Activated naive CD4-positive, alpha-beta T cell treated with anti-CD3 and anti-CD28 coated beads, Interleukin-2, amount 50 U/mL, for 24 hours (primary cell): Measurements from ENCODE around the gene INF2.
A peak's percentile ranks its signal among the peaks of the same experiment; 100 is the strongest.

ENCODE experiments used
- H3K27ac Mint-ChIP-seq: one replicate; pipeline ENCODE4 v1.8.0; 2021; ENCODE audit warnings: mild to moderate bottlenecking, mixed read lengths
- H3K27me3 Mint-ChIP-seq: one replicate; pipeline ENCODE4 v1.8.0; 2021; ENCODE audit warnings: mixed read lengths
- H3K36me3 Mint-ChIP-seq: one replicate; pipeline ENCODE4 v1.8.0; 2021; ENCODE audit warnings: mixed read lengths
- H3K4me1 Mint-ChIP-seq: one replicate; pipeline ENCODE4 v1.8.0; 2021; ENCODE audit warnings: mixed read lengths
- H3K4me3 Mint-ChIP-seq: one replicate; pipeline ENCODE4 v1.8.0; 2021; ENCODE audit warnings: mild to moderate bottlenecking, mixed read lengths
- H3K9me3 Mint-ChIP-seq: one replicate; pipeline ENCODE4 v1.8.0; 2021; ENCODE audit warnings: mixed read lengths

INF2 gene

DNA sequence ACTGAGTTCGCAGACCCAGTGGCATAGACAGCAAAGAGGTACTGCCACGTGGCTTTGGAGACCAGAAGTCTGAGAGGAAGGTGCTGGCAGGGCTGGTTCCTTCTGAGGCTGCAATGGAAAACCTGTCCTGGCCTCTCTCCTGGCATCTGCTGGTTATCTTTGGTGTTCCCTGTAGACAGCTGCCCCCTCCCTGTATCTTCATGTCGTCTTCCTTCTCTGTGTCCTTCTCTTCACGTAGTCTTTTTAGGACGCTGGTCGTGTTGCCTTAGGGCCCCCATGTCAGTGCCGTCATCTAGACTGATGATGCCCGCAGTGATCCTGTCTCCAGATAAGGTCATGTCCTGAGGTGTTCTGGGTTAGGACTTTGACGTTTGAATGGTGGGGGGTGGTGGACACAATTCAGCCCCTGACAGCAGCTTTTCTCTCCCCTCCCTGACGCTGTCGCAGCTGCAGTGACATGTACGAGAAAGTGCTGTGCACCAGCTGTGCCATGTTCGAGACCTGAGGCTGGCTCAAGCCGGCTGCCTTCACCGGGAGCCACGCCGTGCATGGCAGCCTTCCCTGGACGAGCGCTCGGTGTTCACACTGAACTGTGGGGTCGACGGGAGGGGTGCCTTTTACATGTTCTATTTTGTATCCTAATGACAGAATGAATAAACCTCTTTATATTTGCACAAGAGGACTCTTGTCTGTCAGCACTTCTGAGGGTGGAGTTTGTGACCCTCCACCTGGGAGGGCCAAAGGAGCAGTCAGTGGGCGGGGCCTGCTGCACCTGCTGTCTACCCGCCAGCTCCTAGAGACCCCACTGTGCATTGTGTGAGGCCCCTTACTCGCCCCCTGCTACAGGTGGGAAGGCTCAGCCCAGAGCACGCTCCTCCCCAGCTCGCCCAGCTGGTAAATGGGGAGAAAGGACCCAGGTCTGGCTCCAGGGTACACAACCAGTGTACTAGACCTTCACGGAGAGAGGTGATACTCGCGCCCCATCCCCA lies 69.9 kb downstream of the INF2 start:
- no peak overlapping the region for H3K27ac Mint-ChIP-seq
- no peak overlapping the region for H3K4me3 Mint-ChIP-seq
- peaks cover 27% of the 10 kb centered on the region for H3K4me1 Mint-ChIP-seq
- peaks cover 15% of the 10 kb centered on the region for H3K36me3 Mint-ChIP-seq
- H3K9me3 Mint-ChIP-seq = no peaks in the 10 kb centered on the region
- no peaks in the 10 kb centered on the region for H3K27me3 Mint-ChIP-seq

DNA sequence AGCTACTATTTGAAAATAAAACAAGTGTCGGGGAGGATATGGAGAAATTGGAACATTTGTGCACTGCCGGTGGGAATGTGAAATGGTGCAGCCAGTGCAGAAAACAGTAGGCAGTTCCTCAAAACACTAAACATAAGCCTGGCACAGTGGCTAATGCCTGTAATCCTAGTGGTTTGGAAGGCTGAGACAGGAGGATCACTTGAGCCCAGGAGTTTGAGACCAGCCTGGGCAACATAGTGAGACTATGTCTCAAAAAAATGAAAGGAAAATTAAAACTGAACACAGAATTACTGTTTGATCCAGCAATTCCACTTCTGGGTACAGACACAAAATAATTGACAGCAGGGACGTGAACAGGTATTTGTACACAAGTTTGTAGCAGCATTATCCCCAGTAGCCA lies 76.1 kb downstream of the INF2 start:
- no peaks in the 10 kb centered on the region for H3K4me1 Mint-ChIP-seq
- peaks cover 15% of the 10 kb centered on the region for H3K36me3 Mint-ChIP-seq
- no peak overlapping the region for H3K27ac Mint-ChIP-seq
- no peaks in the 10 kb centered on the region for H3K9me3 Mint-ChIP-seq
- no peak overlapping the region for H3K4me3 Mint-ChIP-seq
- H3K27me3 Mint-ChIP-seq = no peaks in the 10 kb centered on the region

DNA sequence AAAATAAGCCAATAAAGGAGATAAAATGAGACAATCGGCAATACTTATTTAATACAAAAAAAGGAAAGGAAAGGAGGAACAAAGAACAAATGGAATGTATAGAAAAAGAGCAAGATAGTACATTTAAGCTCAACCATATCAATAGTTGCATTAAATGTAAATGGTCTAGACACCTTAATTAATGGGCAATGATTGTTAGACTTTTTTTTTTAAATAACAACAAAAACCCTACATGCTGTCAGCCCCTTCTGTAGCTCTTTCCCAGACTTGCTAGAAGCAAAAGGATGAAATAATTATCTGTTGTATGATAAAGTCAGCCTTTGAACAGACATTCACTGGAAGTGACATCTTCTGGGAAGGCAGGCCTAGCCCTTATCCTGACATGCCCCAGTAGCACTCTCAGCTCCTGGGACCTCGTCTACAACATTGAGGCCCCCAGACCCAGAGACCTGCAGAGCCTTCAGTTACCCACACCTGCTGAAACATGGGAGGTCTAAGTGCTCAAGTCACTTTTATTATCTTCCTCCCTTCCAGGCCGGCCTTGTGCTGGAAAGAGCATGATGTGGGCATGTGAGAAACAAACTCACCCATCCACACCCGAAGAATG lies 76.9 kb downstream of the INF2 start:
- no peaks in the 10 kb centered on the region for H3K4me1 Mint-ChIP-seq
- H3K4me3 Mint-ChIP-seq = no peak overlapping the region
- peaks cover 10% of the 10 kb centered on the region for H3K36me3 Mint-ChIP-seq
- peak overlapping the region; percentile 51 for H3K27ac Mint-ChIP-seq
- H3K9me3 Mint-ChIP-seq = no peaks in the 10 kb centered on the region
- H3K27me3 Mint-ChIP-seq = no peaks in the 10 kb centered on the region

DNA sequence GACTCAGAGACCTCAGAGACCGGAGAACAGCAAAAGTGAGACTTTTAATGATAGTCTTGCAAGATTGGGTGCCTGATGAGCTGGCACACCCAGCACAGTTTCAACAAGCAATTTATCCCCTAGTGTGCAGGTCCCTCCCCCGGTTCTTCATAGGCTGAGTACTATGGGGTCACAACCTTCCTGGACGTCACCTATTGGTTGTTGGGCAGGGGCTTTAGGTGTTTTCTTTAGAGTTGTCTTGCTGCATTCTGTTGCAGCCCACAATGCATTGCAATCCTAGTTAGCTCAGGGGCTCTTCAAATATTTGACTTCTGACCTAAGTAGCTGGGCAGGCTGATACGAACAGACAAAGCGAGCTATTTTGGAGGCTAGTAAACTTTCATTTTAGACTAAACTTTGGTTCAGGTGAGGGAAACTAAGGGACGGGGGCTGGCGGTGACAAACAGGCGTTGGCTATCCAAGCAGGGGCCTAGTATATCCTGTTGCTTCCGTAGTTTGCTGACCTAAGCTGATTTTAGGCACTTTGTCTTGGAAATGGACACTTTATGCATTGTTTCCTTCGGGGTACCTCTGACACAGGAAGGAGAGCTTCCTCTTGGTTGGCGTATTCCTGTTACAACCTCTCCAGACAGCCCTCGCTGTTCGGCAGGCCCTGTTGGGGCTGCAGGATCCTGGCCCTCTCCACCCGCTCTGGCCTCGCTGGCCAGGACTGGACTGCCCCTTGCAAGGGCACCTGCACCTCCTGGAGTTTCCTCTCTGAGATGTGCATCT lies 77.6 kb downstream of the INF2 start:
- Mint-ChIP-seq H3K27ac (no peak overlapping the region), H3K4me3 (no peak overlapping the region), H3K9me3 (no peaks in the 10 kb centered on the region), H3K36me3 (peaks cover 9% of the 10 kb centered on the region), H3K4me1 (no peaks in the 10 kb centered on the region), H3K27me3 (no peaks in the 10 kb centered on the region)

DNA sequence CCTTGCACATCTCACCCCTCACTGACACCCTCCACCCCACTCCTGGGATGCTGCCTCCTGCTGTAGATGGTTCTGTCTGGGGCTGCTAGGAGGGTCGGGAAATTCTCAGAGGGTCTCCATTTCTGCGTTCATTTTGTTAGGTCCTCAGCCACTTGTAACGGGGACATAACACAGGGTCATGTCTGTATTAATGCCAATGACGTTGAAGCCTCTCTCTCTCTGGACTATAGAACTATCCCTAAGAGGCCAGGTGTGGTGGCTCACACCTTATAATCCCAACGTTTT lies 78.2 kb downstream of the INF2 start:
- H3K9me3 Mint-ChIP-seq = no peaks in the 10 kb centered on the region
- H3K27me3 Mint-ChIP-seq = no peaks in the 10 kb centered on the region
- no peak overlapping the region for H3K4me3 Mint-ChIP-seq
- H3K4me1 Mint-ChIP-seq = no peaks in the 10 kb centered on the region
- peaks cover 7% of the 10 kb centered on the region for H3K36me3 Mint-ChIP-seq
- H3K27ac Mint-ChIP-seq = no peak overlapping the region

DNA sequence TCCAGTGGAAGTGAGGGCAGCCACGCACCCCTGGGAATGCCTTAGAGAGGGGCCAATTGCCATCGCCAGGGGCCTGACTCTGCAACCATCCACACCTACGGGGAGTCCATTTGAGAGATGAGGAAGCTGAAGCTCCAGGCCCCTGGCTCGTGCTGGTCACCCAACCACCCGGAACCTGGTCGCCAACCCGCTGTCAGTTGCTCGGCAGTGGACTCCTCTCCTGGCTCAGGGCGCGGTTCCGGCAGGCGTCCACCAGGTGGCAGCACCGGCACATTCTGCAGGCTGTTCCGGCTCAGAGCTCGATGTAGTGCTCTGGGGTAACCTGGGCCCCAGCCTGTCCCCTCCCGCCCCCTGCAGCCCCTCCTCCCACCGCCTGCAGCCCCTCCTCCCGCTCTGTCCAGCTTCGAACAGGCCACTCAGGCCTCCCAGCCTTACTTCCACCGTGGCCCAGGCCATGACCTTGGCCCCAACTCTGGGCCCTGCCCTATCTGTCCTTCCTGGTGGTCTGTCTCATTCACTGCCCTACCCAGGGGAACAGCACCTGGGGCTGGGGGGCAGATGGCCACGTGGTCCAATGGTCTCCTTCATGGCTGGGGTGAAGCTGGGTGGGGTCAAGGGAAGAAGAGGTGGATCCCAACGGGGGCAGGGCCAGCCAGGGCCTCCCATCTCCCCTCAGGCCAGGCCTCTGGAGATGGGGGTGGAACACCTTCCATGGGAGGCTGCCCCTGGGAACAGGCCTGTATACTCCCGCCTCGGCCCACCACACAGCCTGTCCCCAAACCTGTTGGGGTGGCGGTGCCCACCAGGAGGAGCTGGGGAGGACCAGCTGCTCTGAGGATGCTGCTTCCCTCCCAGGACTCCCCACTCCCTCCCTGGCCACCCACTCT lies 79.3 kb downstream of the INF2 start:
- H3K27ac Mint-ChIP-seq = no peak overlapping the region
- H3K9me3 Mint-ChIP-seq = no peaks in the 10 kb centered on the region
- H3K4me3 Mint-ChIP-seq = no peak overlapping the region
- no peaks in the 10 kb centered on the region for H3K4me1 Mint-ChIP-seq
- no peaks in the 10 kb centered on the region for H3K27me3 Mint-ChIP-seq
- peaks cover 7% of the 10 kb centered on the region for H3K36me3 Mint-ChIP-seq

DNA sequence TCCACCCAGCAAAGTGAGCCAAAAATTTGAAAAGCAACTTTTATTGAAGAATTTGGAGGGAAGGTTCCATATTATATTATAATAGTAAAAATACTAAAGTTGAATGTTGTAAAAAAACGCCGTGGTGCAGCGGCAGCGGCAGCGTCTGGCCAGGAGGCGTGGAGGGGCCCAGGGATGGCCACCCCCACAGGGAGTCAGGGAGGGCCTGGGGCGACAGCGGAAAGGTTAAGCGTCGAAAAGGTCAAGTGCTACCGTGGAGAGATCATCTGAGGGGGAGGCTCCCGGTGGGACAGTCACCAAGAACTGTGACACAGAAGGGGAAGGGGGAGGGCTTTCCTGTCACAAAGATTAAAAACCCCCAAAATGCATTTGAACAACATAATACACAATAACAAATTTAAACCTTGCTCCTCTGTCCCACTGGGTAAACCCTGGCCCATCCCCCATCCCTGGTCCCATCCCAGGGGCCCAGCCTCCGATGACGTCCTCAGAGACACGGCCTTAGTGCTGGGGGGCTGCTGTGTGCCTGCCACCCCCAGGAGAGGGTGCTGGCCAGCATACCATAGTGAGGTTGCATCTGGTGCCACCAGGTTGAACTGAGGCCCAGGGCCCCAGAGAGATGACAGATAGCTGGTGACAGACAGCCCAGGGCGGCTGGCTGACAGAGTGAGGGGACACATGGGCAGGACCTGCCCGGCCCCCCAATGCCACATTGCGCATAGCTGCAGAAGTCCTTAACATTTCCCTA lies 80.1 kb downstream of the INF2 start:
- Mint-ChIP-seq H3K27ac (no peak overlapping the region), H3K27me3 (no peaks in the 10 kb centered on the region), H3K4me3 (no peak overlapping the region)

DNA sequence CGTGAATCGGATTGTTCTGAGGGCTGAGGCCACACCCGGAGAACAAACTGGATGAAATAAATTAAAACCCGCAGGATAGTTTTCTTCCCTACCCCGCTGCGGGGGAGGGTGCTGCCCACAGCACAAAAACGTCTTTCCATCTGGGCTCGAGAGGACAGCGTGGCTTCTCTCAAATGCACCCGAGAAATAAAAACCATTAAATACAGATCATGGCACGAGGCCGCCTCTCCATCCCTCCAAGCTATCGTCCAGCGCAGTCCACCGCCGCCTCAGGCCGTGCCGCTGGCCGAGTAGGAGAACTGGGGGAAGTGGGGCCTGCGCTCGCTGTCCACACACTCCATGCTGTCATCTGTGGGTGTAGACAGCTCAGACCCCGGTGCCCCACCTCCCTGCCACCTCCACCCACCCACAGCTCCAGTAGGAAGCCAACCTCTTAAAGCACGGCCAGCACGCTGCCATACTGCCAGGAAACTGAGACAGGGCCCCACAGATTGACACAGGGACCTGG lies 80.7 kb downstream of the INF2 start:
- Mint-ChIP-seq H3K27ac (no peak overlapping the region), H3K4me1 (no peaks in the 10 kb centered on the region), H3K9me3 (no peaks in the 10 kb centered on the region), H3K27me3 (no peaks in the 10 kb centered on the region), H3K36me3 (peaks cover 7% of the 10 kb centered on the region), H3K4me3 (no peak overlapping the region)

More for the DNA sequence above, 80.1 kb downstream of the INF2 start:
- Mint-ChIP-seq H3K9me3 (no peaks in the 10 kb centered on the region), H3K4me1 (no peaks in the 10 kb centered on the region), H3K36me3 (peaks cover 7% of the 10 kb centered on the region)

DNA sequence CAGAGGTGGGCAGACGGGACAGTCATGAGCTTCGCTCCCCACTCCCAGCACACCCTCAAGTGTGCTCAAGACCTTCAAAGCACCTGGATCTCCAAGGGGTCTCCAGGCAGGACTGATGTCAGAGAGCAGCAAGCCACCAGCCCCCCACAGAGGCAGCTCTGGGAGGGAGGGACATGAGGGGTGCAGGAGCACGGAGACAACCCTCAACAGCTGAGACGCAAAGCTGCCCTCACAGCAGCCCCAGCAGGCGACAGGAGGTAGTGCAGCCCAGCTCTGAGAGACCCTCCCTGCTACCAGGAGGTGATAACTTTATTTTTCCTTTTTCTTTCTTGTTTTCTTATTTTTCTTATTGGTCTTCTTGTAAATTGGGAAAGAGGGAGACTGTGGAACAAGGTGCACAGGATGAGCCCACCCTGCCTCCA lies 81.4 kb downstream of the INF2 start:
- no peaks in the 10 kb centered on the region for H3K27me3 Mint-ChIP-seq
- H3K4me3 Mint-ChIP-seq = no peak overlapping the region
- H3K4me1 Mint-ChIP-seq = no peaks in the 10 kb centered on the region
- no peaks in the 10 kb centered on the region for H3K9me3 Mint-ChIP-seq
- H3K27ac Mint-ChIP-seq = no peak overlapping the region
- peaks cover 7% of the 10 kb centered on the region for H3K36me3 Mint-ChIP-seq

DNA sequence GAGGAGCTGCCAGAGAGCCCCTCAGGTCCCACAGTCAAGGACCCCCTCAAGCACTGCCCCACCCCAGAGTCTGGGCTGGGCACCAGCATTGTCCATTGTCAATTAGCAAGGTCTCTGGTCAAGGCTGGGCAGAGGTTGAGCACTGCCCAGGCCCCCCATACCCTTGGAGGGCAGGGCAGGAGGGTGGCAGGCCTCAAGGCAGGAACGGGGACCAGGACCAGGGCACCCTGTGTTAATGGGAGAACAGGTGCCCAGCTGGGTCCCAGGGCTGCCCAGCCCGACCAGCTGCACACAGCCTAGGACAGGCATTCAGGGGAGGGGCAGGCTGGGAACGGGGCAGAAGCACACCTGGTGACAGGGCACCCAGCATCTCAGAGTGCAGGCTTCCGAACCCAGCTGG lies 82.0 kb downstream of the INF2 start:
- H3K4me1 Mint-ChIP-seq = no peaks in the 10 kb centered on the region
- no peaks in the 10 kb centered on the region for H3K27me3 Mint-ChIP-seq
- no peak overlapping the region for H3K27ac Mint-ChIP-seq
- H3K36me3 Mint-ChIP-seq = peaks cover 7% of the 10 kb centered on the region
- no peak overlapping the region for H3K4me3 Mint-ChIP-seq
- no peaks in the 10 kb centered on the region for H3K9me3 Mint-ChIP-seq
